ENCODE results near the gene FOXP4. TPM values are rescaled to one million over a fixed set of nuclear protein-coding genes. Genes with fewer than 3 reads are reported as not detected.

FOXP4 gene
- total and polyA plus RNA-seq, 2 of the 13 experiments (the other 11 are each of a cell fraction or from before 2014, with no cell fraction given): 11.0 to 12.4 TPM

GRCh38 chr6:41578217-41579087 lies 32.3 kb downstream of the FOXP4 start (continued):
- no peak for TF ChIP-seq NFAT5 (CRISPR knock-in tag; IDR thresholded peaks at IDR 0.05)
- TF ChIP-seq SIX4 (CRISPR knock-in tag; IDR thresholded peaks at IDR 0.05): peak; percentile 90
- no peak for TF ChIP-seq ZNF841 (CRISPR knock-in tag; IDR thresholded peaks at IDR 0.05; ENCODE audit: borderline replicate concordance)
- TF ChIP-seq ZNF800 (CRISPR knock-in tag; IDR thresholded peaks at IDR 0.05): peak; percentile 76
- TF ChIP-seq JARID2 (CRISPR knock-in tag; IDR thresholded peaks at IDR 0.05; ENCODE audit: insufficient replicate concordance): peak; percentile 40
- no peak for TF ChIP-seq ZBTB49 (CRISPR knock-in tag; IDR thresholded peaks at IDR 0.05; ENCODE audit: borderline replicate concordance)
- TF ChIP-seq GATAD1 (CRISPR knock-in tag; IDR thresholded peaks at IDR 0.05): peak; percentile 44; the same call in 1 of the 2 replicates
- TF ChIP-seq ZNF17 (CRISPR knock-in tag; IDR thresholded peaks at IDR 0.05): no peak
- TF ChIP-seq, protein P1, sequence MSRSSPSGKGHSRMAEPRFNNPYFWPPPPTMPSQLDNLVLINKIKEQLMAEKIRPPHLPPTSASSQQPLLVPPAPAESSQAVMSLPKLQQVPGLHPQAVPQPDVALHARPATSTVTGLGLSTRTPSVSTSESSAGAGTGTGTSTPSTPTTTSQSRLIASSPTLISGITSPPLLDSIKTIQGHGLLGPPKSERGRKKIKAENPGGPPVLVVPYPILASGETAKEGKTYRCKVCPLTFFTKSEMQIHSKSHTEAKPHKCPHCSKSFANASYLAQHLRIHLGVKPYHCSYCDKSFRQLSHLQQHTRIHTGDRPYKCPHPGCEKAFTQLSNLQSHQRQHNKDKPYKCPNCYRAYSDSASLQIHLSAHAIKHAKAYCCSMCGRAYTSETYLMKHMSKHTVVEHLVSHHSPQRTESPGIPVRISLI (CRISPR knock-in tag; IDR thresholded peaks at IDR 0.05; ENCODE audit: borderline replicate concordance): no peak
- peak; percentile 80; the same call in 1 of the 2 replicates for TF ChIP-seq MYPOP (CRISPR knock-in tag; IDR thresholded peaks at IDR 0.05)
- TF ChIP-seq ZNF576 (CRISPR knock-in tag; IDR thresholded peaks at IDR 0.05): no peak
- TF ChIP-seq, protein P2, sequence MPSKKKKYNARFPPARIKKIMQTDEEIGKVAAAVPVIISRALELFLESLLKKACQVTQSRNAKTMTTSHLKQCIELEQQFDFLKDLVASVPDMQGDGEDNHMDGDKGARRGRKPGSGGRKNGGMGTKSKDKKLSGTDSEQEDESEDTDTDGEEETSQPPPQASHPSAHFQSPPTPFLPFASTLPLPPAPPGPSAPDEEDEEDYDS (CRISPR knock-in tag; IDR thresholded peaks at IDR 0.05): peak; percentile 80
- TF ChIP-seq HOXA7 (CRISPR knock-in tag; IDR thresholded peaks at IDR 0.05): no peak
- peak; percentile 96 for TF ChIP-seq GZF1 (CRISPR knock-in tag; IDR thresholded peaks at IDR 0.05)
- TF ChIP-seq ONECUT2 (CRISPR knock-in tag; IDR thresholded peaks at IDR 0.05): 0 out of 2 replicates have a peak, but pooled peaks have one; percentile 6

Data from HepG2 (cell line).